BJ (cell line): ENCODE data around the gene ANKH. TPM values are rescaled to one million over a fixed set of nuclear protein-coding genes. Genes with fewer than 3 reads are reported as not detected.

Experiments
- CTCF ChIA-PET: fragments of 350-600 bp; formaldehyde crosslinking; extraction: SDS; loops from one replicate; lab custom pipeline; 2021; ENCODE audit warnings: antibody characterized with exemption, inconsistent platforms; lab: Yijun Ruan, JAX
- POLR2A ChIA-PET: fragments of 300-600 bp; sonication (Branson Sonifier 250); formaldehyde crosslinking; extraction: SDS; loops from one replicate; lab custom pipeline; 2021; ENCODE audit warnings: antibody characterized with exemption; lab: Charles Lee
- DNase-seq: peaks from one replicate; pipeline ENCODE4 v3.0.0-alpha.2; 2011; ENCODE audit warnings: low read depth
- H3K27me3 ChIP-seq: 2 replicates; pipeline ENCODE4 v1.6.0; 2011; ENCODE audit warnings: low read length; ENCODE audit not compliant: control insufficient read depth, insufficient read depth
- H3K36me3 ChIP-seq: 2 replicates; pipeline ENCODE4 v1.5.1; 2011; ENCODE audit warnings: low read length; ENCODE audit not compliant: control insufficient read depth, insufficient read depth
- H3K4me3 ChIP-seq: 2 replicates; pipeline ENCODE4 v1.5.1; 2011; ENCODE audit warnings: low read depth, mild to moderate bottlenecking, control low read depth, low read length
- polyA plus RNA-seq: library from polyadenylated mRNA; depleted of rRNA; stranded (reverse); fragments of >200 nt; gene quantifications from 2 replicates; pipeline ENCODE4 v1.2.3, GENCODE V29; 2011
- TF ChIP-seq, protein P1 (sequence below): IDR thresholded peaks from 2 replicates; pipeline ENCODE4 v1.5.1; 2011; ENCODE audit warnings: low read depth, mild to moderate bottlenecking, control low read depth, inconsistent platforms, low read length, moderate library complexity; ENCODE audit not compliant: insufficient read depth

ANKH gene
- polyA plus RNA-seq, 1 experiment, result 65.3 TPM

DNA sequence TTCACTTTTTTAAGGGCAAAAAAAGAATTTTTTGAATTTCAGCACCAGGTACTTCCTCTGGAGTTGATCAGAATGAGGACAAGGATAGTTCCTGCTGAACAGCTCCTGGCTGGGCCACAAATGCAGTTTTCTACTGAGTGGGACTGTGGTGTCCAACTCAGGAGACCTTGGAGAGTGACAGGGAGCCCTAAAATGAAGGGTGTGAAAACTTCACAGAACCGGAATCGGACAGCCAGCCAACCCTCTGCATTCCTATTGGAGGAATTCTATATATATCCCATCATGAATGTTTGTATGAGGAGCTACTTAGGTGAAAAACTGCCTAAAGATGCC lies 40.6 kb downstream of the ANKH start:
- CTCF ChIA-PET, result interaction anchor here (0.6 to 1.3 kb wide), 3 partner anchors 17 to 51 kb away, joined by 3 read pairs; no protein-coding TSS in a partner anchor
- no peak for DNase-seq

DNA sequence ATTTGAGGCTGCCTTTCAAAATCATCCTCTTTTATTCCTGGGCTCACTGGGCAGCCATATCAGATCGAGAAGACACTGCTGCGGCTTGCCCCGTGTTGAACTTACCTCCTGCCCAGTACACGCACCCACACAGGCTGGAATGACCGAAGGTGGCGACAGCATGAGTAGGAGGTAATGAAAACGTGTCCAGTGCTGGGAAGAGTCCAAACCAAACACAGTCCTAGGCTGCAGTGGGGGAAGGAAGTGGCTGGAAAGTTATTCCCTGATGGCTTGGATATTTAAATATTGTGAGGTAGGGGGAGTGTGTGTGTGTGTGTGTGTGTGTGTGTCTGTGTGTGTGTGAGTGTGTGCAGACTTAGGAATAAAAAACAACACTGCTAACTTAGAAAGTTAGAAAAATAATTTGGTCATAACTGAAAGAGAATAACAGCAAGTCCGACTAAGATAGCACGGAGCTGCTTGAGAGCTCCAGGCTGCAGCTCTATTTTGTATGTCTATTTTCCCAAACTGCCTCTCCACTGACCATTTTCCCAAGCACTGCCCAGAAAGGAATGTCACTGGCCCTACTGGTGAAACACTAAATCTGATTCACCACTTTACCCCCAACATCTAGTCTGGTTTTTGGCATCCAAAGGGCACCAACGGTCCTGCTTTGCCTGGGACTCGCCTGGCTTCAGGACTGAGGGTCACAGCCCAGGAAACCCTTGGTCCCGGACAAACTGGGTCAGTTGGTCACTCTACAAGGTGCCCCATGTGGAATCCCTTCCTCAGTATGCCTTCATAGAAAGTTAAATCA lies 41.2 kb downstream of the ANKH start:
- CTCF ChIA-PET, result interaction anchor here (0.6 to 1.1 kb wide), 2 partner anchors 18 to 52 kb away, joined by 3 read pairs; no protein-coding TSS in a partner anchor
- H3K27me3 ChIP-seq, result no peaks in the 10 kb centered on the region
- POLR2A ChIA-PET, result no interaction called here
- TF ChIP-seq, protein P1, sequence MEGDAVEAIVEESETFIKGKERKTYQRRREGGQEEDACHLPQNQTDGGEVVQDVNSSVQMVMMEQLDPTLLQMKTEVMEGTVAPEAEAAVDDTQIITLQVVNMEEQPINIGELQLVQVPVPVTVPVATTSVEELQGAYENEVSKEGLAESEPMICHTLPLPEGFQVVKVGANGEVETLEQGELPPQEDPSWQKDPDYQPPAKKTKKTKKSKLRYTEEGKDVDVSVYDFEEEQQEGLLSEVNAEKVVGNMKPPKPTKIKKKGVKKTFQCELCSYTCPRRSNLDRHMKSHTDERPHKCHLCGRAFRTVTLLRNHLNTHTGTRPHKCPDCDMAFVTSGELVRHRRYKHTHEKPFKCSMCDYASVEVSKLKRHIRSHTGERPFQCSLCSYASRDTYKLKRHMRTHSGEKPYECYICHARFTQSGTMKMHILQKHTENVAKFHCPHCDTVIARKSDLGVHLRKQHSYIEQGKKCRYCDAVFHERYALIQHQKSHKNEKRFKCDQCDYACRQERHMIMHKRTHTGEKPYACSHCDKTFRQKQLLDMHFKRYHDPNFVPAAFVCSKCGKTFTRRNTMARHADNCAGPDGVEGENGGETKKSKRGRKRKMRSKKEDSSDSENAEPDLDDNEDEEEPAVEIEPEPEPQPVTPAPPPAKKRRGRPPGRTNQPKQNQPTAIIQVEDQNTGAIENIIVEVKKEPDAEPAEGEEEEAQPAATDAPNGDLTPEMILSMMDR, result no peak
- H3K36me3 ChIP-seq, result no peaks in the 10 kb centered on the region
- DNase-seq, result no peak
- H3K4me3 ChIP-seq, result no peak overlapping the region

More for the DNA sequence above, 40.6 kb downstream of the ANKH start:
- Histone ChIP-seq H3K4me3 (no peak overlapping the region), H3K27me3 (no peaks in the 10 kb centered on the region), H3K36me3 (no peaks in the 10 kb centered on the region)
- POLR2A ChIA-PET, result no interaction called here
- TF ChIP-seq, protein P1, result no peak

DNA sequence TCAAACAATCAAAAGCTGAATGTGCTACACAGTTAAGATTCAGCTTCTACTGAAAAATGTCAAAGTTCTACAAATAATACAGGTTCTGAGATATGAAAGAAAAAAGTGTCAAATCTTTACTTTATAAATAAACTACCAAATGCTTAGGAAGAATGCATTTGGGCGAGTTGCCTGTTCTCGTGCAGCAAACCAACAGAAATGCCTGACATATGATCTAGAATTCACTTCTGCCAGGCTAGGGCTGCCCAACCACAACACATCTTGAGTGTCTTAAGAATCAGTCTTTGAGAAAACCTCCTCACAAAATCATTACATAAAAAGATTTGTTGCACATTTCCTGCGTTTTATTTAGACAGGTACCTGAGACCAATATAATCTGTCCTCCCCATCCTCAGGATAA lies 42.2 kb downstream of the ANKH start:
- no peaks in the 10 kb centered on the region for H3K27me3 ChIP-seq
- ChIA-PET CTCF (no interaction called here), POLR2A (no interaction called here)
- DNase-seq, result no peak
- no peaks in the 10 kb centered on the region for H3K36me3 ChIP-seq
- TF ChIP-seq, protein P1, result no peak
- no peak overlapping the region for H3K4me3 ChIP-seq

DNA sequence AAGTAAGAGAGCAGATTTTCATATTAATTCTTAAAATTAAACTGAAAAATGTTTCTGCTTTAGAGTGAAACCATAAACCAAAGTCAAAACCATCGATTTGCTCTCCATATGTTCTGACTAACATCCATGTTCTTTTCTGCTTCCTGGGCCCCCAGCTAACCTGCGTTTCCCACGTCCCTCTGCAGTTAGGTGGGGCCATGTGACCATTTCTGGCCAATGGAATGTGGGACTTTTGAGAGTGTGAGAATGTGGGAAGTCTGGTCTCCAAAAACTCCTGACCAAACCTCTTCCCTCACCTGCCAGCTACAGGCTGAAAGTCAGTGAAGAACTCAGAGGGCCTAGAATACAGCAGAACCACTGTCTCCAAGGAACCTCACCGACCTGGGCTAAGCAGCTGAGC lies 44.9 kb downstream of the ANKH start:
- TF ChIP-seq, protein P1, result no peak
- POLR2A ChIA-PET, result no interaction called here
- DNase-seq, result no peak
- Histone ChIP-seq H3K4me3 (no peak overlapping the region), H3K36me3 (no peaks in the 10 kb centered on the region), H3K27me3 (no peaks in the 10 kb centered on the region)
- CTCF ChIA-PET, result interaction anchor here (1.0 to 1.4 kb wide), 2 partner anchors 100 to 177 kb away, joined by 3 read pairs; no protein-coding TSS in a partner anchor

DNA sequence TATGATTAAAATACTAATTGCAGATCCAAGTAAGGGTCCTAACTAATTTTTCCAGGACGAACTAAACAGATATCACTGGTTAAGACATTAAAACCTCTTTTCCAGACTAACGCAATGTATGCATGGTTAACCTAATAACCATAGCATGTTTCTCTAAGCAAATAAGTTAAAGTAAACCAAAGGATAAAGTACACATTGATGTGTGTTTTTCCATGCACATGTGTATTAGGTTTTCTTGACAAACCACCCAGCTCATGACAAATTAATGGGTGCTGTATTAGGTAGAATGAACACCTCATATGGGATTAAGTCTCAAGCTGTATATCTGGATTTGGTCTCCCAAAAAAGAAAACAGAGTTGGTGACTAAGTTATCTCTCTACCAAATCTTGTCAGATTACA lies 45.6 kb downstream of the ANKH start:
- POLR2A ChIA-PET, result no interaction called here
- Histone ChIP-seq H3K4me3 (no peak overlapping the region), H3K27me3 (no peaks in the 10 kb centered on the region), H3K36me3 (no peaks in the 10 kb centered on the region)
- no peak for DNase-seq
- TF ChIP-seq, protein P1, result no peak
- CTCF ChIA-PET, result interaction anchor here (1.0 to 1.4 kb wide), 2 partner anchors 99 to 178 kb away, joined by 3 read pairs; no protein-coding TSS in a partner anchor
